Measurements from ENCODE around the gene BCL7A. TPM values are rescaled to one million over a fixed set of nuclear protein-coding genes. Genes with fewer than 3 reads are reported as not detected.

The BCL7A gene
- total and polyA plus RNA-seq, 9 of the 15 experiments (the other 6 are each of a cell fraction or from before 2014, with no cell fraction given), result 0.25 to 21.9 (median 14.9) TPM

- TF ChIP-seq ZBTB34 (CRISPR knock-in tag; IDR thresholded peaks at IDR 0.05), result peak; percentile 50; the same call in 1 of the 2 replicates
- TF ChIP-seq CEBPG (CRISPR knock-in tag; IDR thresholded peaks at IDR 0.05), result peak; percentile 46; the same call in 1 of the 2 replicates
- no peak; a peak in 1 of 4 replicates for TF ChIP-seq CEBPG (tag; conservative IDR thresholded peaks at IDR 0.05 in 1 of 2, IDR thresholded peaks at IDR 0.05 in 1 of 2)
- TF ChIP-seq NCOA2 (IDR thresholded peaks at IDR 0.05; ENCODE audit: partially characterized antibody in 2 of 2), result no peak
- peak; percentile 85 for TF ChIP-seq TBP (optimal IDR thresholded peaks at IDR 0.05; ENCODE audit: low read depth, low read length)
- TF ChIP-seq CCNT2 (IDR thresholded peaks at IDR 0.05; ENCODE audit: borderline replicate concordance, extremely low read depth, insufficient read length, low read depth, low read length), result no peak
- peak in 1 of 2 experiments; percentile 57; a peak in 1 of 4 replicates for TF ChIP-seq KDM4B (IDR thresholded peaks at IDR 0.05; ENCODE audit: borderline replicate concordance in 2 of 2, low read depth in 1 of 2)
- no peak for TF ChIP-seq RREB1 (CRISPR knock-in tag; IDR thresholded peaks at IDR 0.05)
- TF ChIP-seq LEF1 (IDR thresholded peaks at IDR 0.05), result peak; percentile 12; the same call in 1 of the 2 replicates
- TF ChIP-seq BHLHE40 (IDR thresholded peaks at IDR 0.05; ENCODE audit: low read length), result peak; percentile 43
- TF ChIP-seq TEAD2 (tag; IDR thresholded peaks at IDR 0.05), result peak; percentile 86
- TF ChIP-seq POLR2H (tag; IDR thresholded peaks at IDR 0.05; ENCODE audit: low read depth), result peak; percentile 86
- TF ChIP-seq ADNP (tag; IDR thresholded peaks at IDR 0.05), result no peak
- no peak for TF ChIP-seq NR3C1 (CRISPR knock-in tag; IDR thresholded peaks at IDR 0.05)
- TF ChIP-seq ZNF212 (CRISPR knock-in tag; IDR thresholded peaks at IDR 0.05), result no peak
- TF ChIP-seq ZNF274 (IDR thresholded peaks at IDR 0.05; ENCODE audit: borderline replicate concordance, low read depth, low read length), result no peak
- peak; percentile 75 for TF ChIP-seq CXXC5 (CRISPR knock-in tag; IDR thresholded peaks at IDR 0.05)
- TF ChIP-seq CCAR2 (IDR thresholded peaks at IDR 0.05; ENCODE audit: low read depth, low read length), result no peak
- TF ChIP-seq FOXJ3 (CRISPR knock-in tag; IDR thresholded peaks at IDR 0.05), result no peak
Observed at GRCh38 chr12:122064025-122064777, 42.5 kb downstream of the BCL7A start (continued).
